Transverse colon (tissue), 4 donors: ENCODE data around the gene LMOD2. TPM values are rescaled to one million over a fixed set of nuclear protein-coding genes. Genes with fewer than 3 reads are reported as not detected.
A peak's percentile ranks its signal among the peaks of the same experiment; 100 is the strongest.

Source experiments
- DNase-seq: peaks from one replicate; pipeline ENCODE4 v3.0.0-alpha.2; 2019
- H3K27ac ChIP-seq, 4 donors: fragments of 200-600 bp; sonication (generic); 2 replicates each; pipeline ENCODE4 v1.5.1; 2016 to 2018; ENCODE audit warnings: inconsistent platforms in 4 of 4
- H3K27me3 ChIP-seq: fragments of 200-600 bp; sonication (generic); 2 replicates; pipeline ENCODE4 v1.5.1; 2017; ENCODE audit warnings: inconsistent platforms
- H3K36me3 ChIP-seq, 4 donors: fragments of 200-600 bp; sonication (generic); 2 replicates each; pipeline ENCODE4 v1.5.1; 2017 to 2019; ENCODE audit warnings: inconsistent platforms in 4 of 4
- H3K4me1 ChIP-seq, 4 donors: fragments of 200-600 bp; sonication (generic); 2 replicates each; pipeline ENCODE4 v1.5.1; 2017 to 2020; ENCODE audit warnings: inconsistent platforms in 4 of 4
- H3K4me3 ChIP-seq, 4 donors: fragments of 200-600 bp; sonication (generic); 1 replicate in 1 of 4; 2 replicates in 3 of 4; pipeline versions ENCODE4 v1.5.1 to v1.6.1; 2017 to 2019; ENCODE audit warnings: inconsistent platforms in 4 of 4
- H3K9me3 ChIP-seq, 2 donors: fragments of 200-600 bp; sonication (generic); 2 replicates each; pipeline ENCODE4 v1.5.1; 2017 to 2019; ENCODE audit warnings: inconsistent platforms in 2 of 2
- EP300 ChIP-seq: sonication (generic); formaldehyde crosslinking; IDR thresholded peaks from one replicate; pipeline ENCODE4 v1.6.1; 2017; ENCODE audit warnings: antibody characterized with exemption, low read depth
- POLR2A ChIP-seq: fragments of 450-650 bp; IDR thresholded peaks from one replicate; pipeline ENCODE4 v1.6.1; 2016; ENCODE audit warnings: antibody characterized with exemption, mild to moderate bottlenecking, moderate library complexity
- POLR2AphosphoS5 ChIP-seq, 3 donors: sonication (generic); formaldehyde crosslinking; IDR thresholded peaks; one replicate each; pipeline ENCODE4 v1.6.1; 2016; ENCODE audit warnings: antibody characterized with exemption in 3 of 3
- WGBS, 2 donors: methylation state at CpG; one replicate each; pipeline ENCODE4 v1.1.5; 2018; ENCODE audit warnings: low coverage in 1 of 2; 5-methylcytosine and 5-hydroxymethylcytosine counted together
- in situ Hi-C, 4 donors: fragments of 200-750 bp; cut with MboI; loops; one replicate each; pipeline versions ENCODE4 v1.15.0 to v1.15.1; 2017; ENCODE audit warnings: low sequenced_read_pairs in 3 of 4, low pct_ligation_motif_present in 1 of 4, low pct_unique_long_range_greater_than_20kb in 1 of 4
- intact Hi-C: fragments of 100-400 bp; cut with DNase I; formaldehyde crosslinking; loops from one replicate; pipeline ENCODE4 v1.15.1; 2023; ENCODE audit warnings: low total_unique reads
- total RNA-seq, 4 donors: library from RNA; depleted of rRNA; stranded (reverse); fragments of >200 nt; gene quantifications; one replicate each; pipeline ENCODE4 v1.1.0, GENCODE V29; 2016
- TF ChIP-seq, protein P1 (sequence below), 5 experiments: fragments of 200-600 bp in 3 of 5; fragments of 450-650 bp in 2 of 5; sonication (generic) in 3 of 5; IDR thresholded peaks; 1 replicate in 2 of 5; 2 replicates in 3 of 5; pipeline ENCODE4 v1.5.1; 2016 to 2017; ENCODE audit warnings: antibody characterized with exemption in 5 of 5, inconsistent platforms in 3 of 5, mild to moderate bottlenecking in 2 of 5, moderate library complexity in 1 of 5

Gene LMOD2
- total RNA-seq, 4 donors from 2014 or later, result 0.41 TPM; not detected in 3

- no peaks in the 10 kb centered on the region for H3K27me3 ChIP-seq
- in situ Hi-C loops, result loop anchor here in 3 of 4 donors (25.0 kb wide), 2 partner anchors 91 to 166 kb away; no protein-coding TSS in a partner anchor
Observed at GRCh38 chr7:123695944-123696677, 40.4 kb downstream of the LMOD2 start.

DNA sequence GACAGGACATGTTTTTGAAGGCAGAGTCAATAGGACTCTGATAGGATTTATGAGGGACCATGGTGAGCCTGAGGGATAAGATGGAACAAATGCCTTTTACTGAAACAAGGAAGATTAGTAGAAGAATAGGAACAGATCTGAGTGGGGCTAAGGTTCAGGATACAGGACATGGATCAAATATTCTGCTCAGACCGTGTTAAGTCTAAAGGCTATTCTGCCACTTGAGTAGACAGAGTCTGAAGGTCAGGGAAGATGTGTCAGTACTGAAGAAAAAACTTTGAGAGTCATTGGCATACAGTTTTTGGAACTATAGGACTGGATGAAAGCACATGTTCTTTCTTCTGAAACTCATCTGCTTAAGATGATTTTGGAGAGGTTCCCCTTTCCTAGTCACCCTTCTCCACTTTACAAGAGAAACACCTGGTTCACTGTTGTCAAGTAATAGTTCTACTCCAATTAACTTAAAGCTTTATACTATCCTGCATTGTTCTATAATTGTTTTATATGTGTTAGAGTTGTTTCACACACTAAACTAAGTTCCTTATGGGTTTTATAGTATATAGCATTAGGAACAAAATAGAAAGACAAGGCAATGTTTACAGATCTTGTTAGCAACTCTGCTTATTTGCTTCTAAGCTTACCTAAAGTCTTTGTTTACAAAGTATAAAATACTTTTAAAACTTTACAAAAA is 49.7 kb downstream of the LMOD2 start:
- Histone ChIP-seq H3K4me1 (peaks cover 0 to 30% (median 8%) of the 10 kb centered on the region in 4 donors), H3K27me3 (no peaks in the 10 kb centered on the region), H3K36me3 (peaks cover 0 to 25% (median 6%) of the 10 kb centered on the region in 4 donors), H3K27ac (peak overlapping the region; percentile 40 to 65 (median 60)), H3K9me3 (no peaks in the 10 kb centered on the region), H3K4me3 (no peak overlapping the region)
- intact Hi-C loops (no loop called here), in situ Hi-C loops (no loop called here)
- 25 to 65% methylated on average over 1 of the region's 1 CpG for WGBS, 2 donors
- TF ChIP-seq EP300, result no peak
- TF ChIP-seq POLR2A, result no peak
- TF ChIP-seq POLR2AphosphoS5 (IDR thresholded peaks at IDR 0.05), result peak in 2 of 3 donors; percentile 22 to 36
- TF ChIP-seq, protein P1, sequence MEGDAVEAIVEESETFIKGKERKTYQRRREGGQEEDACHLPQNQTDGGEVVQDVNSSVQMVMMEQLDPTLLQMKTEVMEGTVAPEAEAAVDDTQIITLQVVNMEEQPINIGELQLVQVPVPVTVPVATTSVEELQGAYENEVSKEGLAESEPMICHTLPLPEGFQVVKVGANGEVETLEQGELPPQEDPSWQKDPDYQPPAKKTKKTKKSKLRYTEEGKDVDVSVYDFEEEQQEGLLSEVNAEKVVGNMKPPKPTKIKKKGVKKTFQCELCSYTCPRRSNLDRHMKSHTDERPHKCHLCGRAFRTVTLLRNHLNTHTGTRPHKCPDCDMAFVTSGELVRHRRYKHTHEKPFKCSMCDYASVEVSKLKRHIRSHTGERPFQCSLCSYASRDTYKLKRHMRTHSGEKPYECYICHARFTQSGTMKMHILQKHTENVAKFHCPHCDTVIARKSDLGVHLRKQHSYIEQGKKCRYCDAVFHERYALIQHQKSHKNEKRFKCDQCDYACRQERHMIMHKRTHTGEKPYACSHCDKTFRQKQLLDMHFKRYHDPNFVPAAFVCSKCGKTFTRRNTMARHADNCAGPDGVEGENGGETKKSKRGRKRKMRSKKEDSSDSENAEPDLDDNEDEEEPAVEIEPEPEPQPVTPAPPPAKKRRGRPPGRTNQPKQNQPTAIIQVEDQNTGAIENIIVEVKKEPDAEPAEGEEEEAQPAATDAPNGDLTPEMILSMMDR (IDR thresholded peaks at IDR 0.05), result no peak
- DNase-seq, result no peak

More at GRCh38 chr7:123695944-123696677, 40.4 kb downstream of the LMOD2 start:
- intact Hi-C loops, result no loop called here
- Histone ChIP-seq H3K4me3 (no peak overlapping the region), H3K4me1 (no peaks in the 10 kb centered on the region), H3K36me3 (peaks cover 0 to 54% (median 22%) of the 10 kb centered on the region in 4 donors), H3K27ac (no peak overlapping the region), H3K9me3 (no peaks in the 10 kb centered on the region)
- DNase-seq, result no peak
- TF ChIP-seq POLR2AphosphoS5 (IDR thresholded peaks at IDR 0.05) (no peak), POLR2A (no peak), EP300 (no peak)
- TF ChIP-seq, protein P1 (IDR thresholded peaks at IDR 0.05), result no peak
- WGBS, 2 donors, result 56 to 60% methylated on average over 3 of the region's 3 CpGs

GRCh38 chr7:123709525-123709924 is 53.9 kb downstream of the LMOD2 start:
- H3K27me3 ChIP-seq, result no peaks in the 10 kb centered on the region
- TF ChIP-seq EP300 (no peak), POLR2A (no peak), POLR2AphosphoS5 (IDR thresholded peaks at IDR 0.05) (no peak)
- TF ChIP-seq, protein P1 (IDR thresholded peaks at IDR 0.05), result no peak
- 57 to 87% methylated on average over 1 to 2 of the region's 2 CpGs for WGBS, 2 donors
- H3K27ac ChIP-seq, result no peak overlapping the region
- peaks cover 0 to 63% (median 15%) of the 10 kb centered on the region in 4 donors for H3K4me1 ChIP-seq
- H3K4me3 ChIP-seq, result no peak overlapping the region
- peaks cover 0 to 19% (median 6%) of the 10 kb centered on the region in 4 donors for H3K36me3 ChIP-seq
- in situ Hi-C loops (no loop called here), intact Hi-C loops (no loop called here)
- no peaks in the 10 kb centered on the region for H3K9me3 ChIP-seq
- DNase-seq, result no peak

DNA sequence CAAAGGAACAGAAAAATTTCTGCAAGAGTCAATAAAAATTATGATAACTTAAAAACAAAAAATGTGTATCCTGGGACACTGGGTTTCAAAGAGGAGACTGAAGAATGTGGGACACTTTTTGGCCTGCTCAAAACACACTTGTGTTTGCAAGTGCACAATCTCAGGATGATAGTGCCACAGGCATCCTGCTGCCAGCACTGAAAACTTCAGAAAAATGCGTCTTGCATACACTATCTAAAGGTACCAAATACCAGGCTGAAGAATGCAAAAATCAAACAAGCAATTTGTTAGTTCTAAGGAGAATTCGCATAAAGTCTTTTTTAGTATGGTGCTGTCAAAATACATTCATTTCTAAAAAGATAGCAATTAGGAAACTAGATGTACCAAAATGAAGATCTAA is 55.0 kb downstream of the LMOD2 start:
- intact Hi-C loops, result no loop called here
- TF ChIP-seq POLR2AphosphoS5 (IDR thresholded peaks at IDR 0.05), result no peak
- TF ChIP-seq POLR2A, result no peak
- Histone ChIP-seq H3K36me3 (peaks cover 0 to 16% (median 6%) of the 10 kb centered on the region in 4 donors), H3K27me3 (no peaks in the 10 kb centered on the region), H3K9me3 (no peaks in the 10 kb centered on the region), H3K4me3 (no peak overlapping the region), H3K27ac (no peak overlapping the region), H3K4me1 (peaks cover 3 to 64% (median 21%) of the 10 kb centered on the region in 4 donors)
- WGBS, 2 donors, result 68 to 78% methylated on average over 2 of the region's 2 CpGs
- no peak for DNase-seq
- in situ Hi-C loops, result no loop called here
